ENCODE data around the gene TBP.

GRCh38 chr6:170578909-170579308 is 24.7 kb downstream of the TBP start:
- TF ChIP-seq EZH2phosphoT487 (IDR thresholded peaks at IDR 0.05; ENCODE audit: insufficient read depth, low read depth), result no peak
- no peak for TF ChIP-seq EZH2 (IDR thresholded peaks at IDR 0.05; ENCODE audit: insufficient read depth, poor library complexity, severe bottlenecking)

Measured in GM23248 (cell line).